ACC112 (cell line): ENCODE results near the gene COX20.

ENCODE experiments used
- H2AFZ ChIP-seq: fragments of 200-600 bp; sonication (generic); one replicate; pipeline ENCODE4 v1.6.0; 2017; ENCODE audit warnings: antibody characterized with exemption, low read length; ENCODE audit not compliant: unreplicated experiment
- H3K27ac ChIP-seq: fragments of 200-600 bp; sonication (generic); 2 replicates; pipeline ENCODE4 v1.5.1; 2014; ENCODE audit warnings: low read depth, mild to moderate bottlenecking, antibody characterized with exemption, low read length, moderate library complexity
- H3K27me3 ChIP-seq: fragments of 200-600 bp; sonication (generic); 2 replicates; pipeline ENCODE4 v1.6.1; 2014; ENCODE audit warnings: mild to moderate bottlenecking, antibody characterized with exemption, low read length, moderate library complexity, mixed read lengths; ENCODE audit not compliant: insufficient read depth
- H3K36me3 ChIP-seq: fragments of 200-600 bp; sonication (generic); 2 replicates; pipeline ENCODE4 v1.6.1; 2016; ENCODE audit warnings: mild to moderate bottlenecking, antibody characterized with exemption, low read length, moderate library complexity, mixed read lengths; ENCODE audit not compliant: insufficient read depth
- H3K4me1 ChIP-seq: fragments of 200-600 bp; sonication (generic); one replicate; pipeline ENCODE4 v1.6.1; 2016; ENCODE audit warnings: low read length, mixed read lengths; ENCODE audit not compliant: insufficient read depth, unreplicated experiment, control insufficient read depth
- H3K4me3 ChIP-seq: fragments of 200-600 bp; sonication (generic); 2 replicates; pipeline ENCODE4 v1.5.1; 2014; ENCODE audit warnings: mild to moderate bottlenecking, low read depth, low read length
- H3K79me2 ChIP-seq: fragments of 200-600 bp; sonication (generic); one replicate; pipeline ENCODE4 v1.6.0; 2016; ENCODE audit warnings: low read length; ENCODE audit not compliant: control insufficient read depth, unreplicated experiment, insufficient read depth

COX20 gene

GRCh38 chr1:244840219-244840794 lies 4.8 kb downstream of the COX20 start:
- no peak overlapping the region for H3K4me3 ChIP-seq
- H3K36me3 ChIP-seq = peaks cover 54% of the 10 kb centered on the region
- peaks cover 18% of the 10 kb centered on the region for H3K4me1 ChIP-seq
- peak overlapping the region; percentile 22; the same call in 1 of the 2 replicates for H3K27ac ChIP-seq
- H2AFZ ChIP-seq = no peak overlapping the region
- peaks cover 63% of the 10 kb centered on the region for H3K79me2 ChIP-seq
- H3K27me3 ChIP-seq = no peaks in the 10 kb centered on the region

- peak overlapping the region; percentile 22; the same call in 1 of the 2 replicates for H3K27ac ChIP-seq
- H2AFZ ChIP-seq = no peak overlapping the region
- H3K4me3 ChIP-seq = no peak overlapping the region
- no peaks in the 10 kb centered on the region for H3K27me3 ChIP-seq
- H3K4me1 ChIP-seq = peaks cover 18% of the 10 kb centered on the region
- peaks cover 60% of the 10 kb centered on the region for H3K36me3 ChIP-seq
- peaks cover 56% of the 10 kb centered on the region for H3K79me2 ChIP-seq
These were observed 5.9 kb downstream of the COX20 start for GRCh38 chr1:244841273-244841927.

GRCh38 chr1:244843148-244843978 lies 7.9 kb downstream of the COX20 start:
- peaks cover 79% of the 10 kb centered on the region for H3K36me3 ChIP-seq
- H3K79me2 ChIP-seq = peaks cover 46% of the 10 kb centered on the region
- H3K4me1 ChIP-seq = peaks cover 7% of the 10 kb centered on the region

GRCh38 chr1:244844155-244845121 lies 9.0 kb downstream of the COX20 start:
- Histone ChIP-seq H3K79me2 (peaks cover 44% of the 10 kb centered on the region), H3K4me1 (peaks cover 4% of the 10 kb centered on the region), H3K27ac (peak overlapping the region; percentile 38)

More at GRCh38 chr1:244843148-244843978, 7.9 kb downstream of the COX20 start:
- H2AFZ ChIP-seq = no peak overlapping the region
- H3K27ac ChIP-seq = peak overlapping the region; percentile 38
- no peaks in the 10 kb centered on the region for H3K27me3 ChIP-seq
- H3K4me3 ChIP-seq = no peak overlapping the region

GRCh38 chr1:244846653-244847052 lies 11.2 kb downstream of the COX20 start:
- Histone ChIP-seq H3K79me2 (peaks cover 36% of the 10 kb centered on the region), H2AFZ (no peak overlapping the region), H3K4me3 (no peak overlapping the region), H3K27me3 (no peaks in the 10 kb centered on the region), H3K36me3 (peaks cover 88% of the 10 kb centered on the region), H3K4me1 (peaks cover 4% of the 10 kb centered on the region), H3K27ac (no peak overlapping the region)

More at GRCh38 chr1:244844155-244845121, 9.0 kb downstream of the COX20 start:
- Histone ChIP-seq H3K4me3 (no peak overlapping the region), H2AFZ (no peak overlapping the region), H3K27me3 (no peaks in the 10 kb centered on the region), H3K36me3 (peaks cover 89% of the 10 kb centered on the region)

- Histone ChIP-seq H3K79me2 (peaks cover 57% of the 10 kb centered on the region), H3K4me3 (no peak overlapping the region), H3K27me3 (no peaks in the 10 kb centered on the region), H3K36me3 (peaks cover 90% of the 10 kb centered on the region), H2AFZ (no peak overlapping the region), H3K4me1 (no peaks in the 10 kb centered on the region), H3K27ac (0 out of 2 replicates have a peak overlapping the region, but pooled peaks have one; percentile 7)
These were observed 13.9 kb downstream of the COX20 start for GRCh38 chr1:244849189-244849866.

GRCh38 chr1:244850099-244850852 lies 14.8 kb downstream of the COX20 start:
- Histone ChIP-seq H3K36me3 (peaks cover 89% of the 10 kb centered on the region), H3K4me3 (no peak overlapping the region), H3K4me1 (no peaks in the 10 kb centered on the region), H3K27me3 (no peaks in the 10 kb centered on the region), H3K27ac (no peak overlapping the region), H3K79me2 (peaks cover 66% of the 10 kb centered on the region), H2AFZ (no peak overlapping the region)

- no peaks in the 10 kb centered on the region for H3K4me1 ChIP-seq
- H2AFZ ChIP-seq = no peak overlapping the region
- H3K4me3 ChIP-seq = no peak overlapping the region
- peaks cover 93% of the 10 kb centered on the region for H3K36me3 ChIP-seq
- H3K27me3 ChIP-seq = no peaks in the 10 kb centered on the region
- H3K27ac ChIP-seq = no peak overlapping the region
- peaks cover 72% of the 10 kb centered on the region for H3K79me2 ChIP-seq
These were observed 15.4 kb downstream of the COX20 start for GRCh38 chr1:244850896-244851295.

GRCh38 chr1:244851546-244852231 lies 16.2 kb downstream of the COX20 start:
- peaks cover 95% of the 10 kb centered on the region for H3K36me3 ChIP-seq

More at GRCh38 chr1:244851546-244852231, 16.2 kb downstream of the COX20 start:
- no peak overlapping the region for H2AFZ ChIP-seq
- H3K4me1 ChIP-seq = no peaks in the 10 kb centered on the region
- no peaks in the 10 kb centered on the region for H3K27me3 ChIP-seq
- peaks cover 79% of the 10 kb centered on the region for H3K79me2 ChIP-seq
- no peak overlapping the region for H3K27ac ChIP-seq
- no peak overlapping the region for H3K4me3 ChIP-seq
